WI38 (cell line): ENCODE data around the gene MME.

ENCODE experiments used
- H3K4me3 ChIP-seq: 2 replicates; pipeline ENCODE4 v1.5.1; 2011; ENCODE audit warnings: low read depth, mild to moderate bottlenecking, control low read depth, low read length
- TF ChIP-seq, protein P1 (sequence below): IDR thresholded peaks from 2 replicates; pipeline ENCODE4 v1.5.1; 2012; ENCODE audit warnings: low read depth, mild to moderate bottlenecking, control low read depth, low read length

The MME gene

GRCh38 chr3:155159301-155159700, 79.2 kb downstream of the MME start:
- TF ChIP-seq, protein P1, sequence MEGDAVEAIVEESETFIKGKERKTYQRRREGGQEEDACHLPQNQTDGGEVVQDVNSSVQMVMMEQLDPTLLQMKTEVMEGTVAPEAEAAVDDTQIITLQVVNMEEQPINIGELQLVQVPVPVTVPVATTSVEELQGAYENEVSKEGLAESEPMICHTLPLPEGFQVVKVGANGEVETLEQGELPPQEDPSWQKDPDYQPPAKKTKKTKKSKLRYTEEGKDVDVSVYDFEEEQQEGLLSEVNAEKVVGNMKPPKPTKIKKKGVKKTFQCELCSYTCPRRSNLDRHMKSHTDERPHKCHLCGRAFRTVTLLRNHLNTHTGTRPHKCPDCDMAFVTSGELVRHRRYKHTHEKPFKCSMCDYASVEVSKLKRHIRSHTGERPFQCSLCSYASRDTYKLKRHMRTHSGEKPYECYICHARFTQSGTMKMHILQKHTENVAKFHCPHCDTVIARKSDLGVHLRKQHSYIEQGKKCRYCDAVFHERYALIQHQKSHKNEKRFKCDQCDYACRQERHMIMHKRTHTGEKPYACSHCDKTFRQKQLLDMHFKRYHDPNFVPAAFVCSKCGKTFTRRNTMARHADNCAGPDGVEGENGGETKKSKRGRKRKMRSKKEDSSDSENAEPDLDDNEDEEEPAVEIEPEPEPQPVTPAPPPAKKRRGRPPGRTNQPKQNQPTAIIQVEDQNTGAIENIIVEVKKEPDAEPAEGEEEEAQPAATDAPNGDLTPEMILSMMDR, result no peak
- no peak overlapping the region for H3K4me3 ChIP-seq

DNA sequence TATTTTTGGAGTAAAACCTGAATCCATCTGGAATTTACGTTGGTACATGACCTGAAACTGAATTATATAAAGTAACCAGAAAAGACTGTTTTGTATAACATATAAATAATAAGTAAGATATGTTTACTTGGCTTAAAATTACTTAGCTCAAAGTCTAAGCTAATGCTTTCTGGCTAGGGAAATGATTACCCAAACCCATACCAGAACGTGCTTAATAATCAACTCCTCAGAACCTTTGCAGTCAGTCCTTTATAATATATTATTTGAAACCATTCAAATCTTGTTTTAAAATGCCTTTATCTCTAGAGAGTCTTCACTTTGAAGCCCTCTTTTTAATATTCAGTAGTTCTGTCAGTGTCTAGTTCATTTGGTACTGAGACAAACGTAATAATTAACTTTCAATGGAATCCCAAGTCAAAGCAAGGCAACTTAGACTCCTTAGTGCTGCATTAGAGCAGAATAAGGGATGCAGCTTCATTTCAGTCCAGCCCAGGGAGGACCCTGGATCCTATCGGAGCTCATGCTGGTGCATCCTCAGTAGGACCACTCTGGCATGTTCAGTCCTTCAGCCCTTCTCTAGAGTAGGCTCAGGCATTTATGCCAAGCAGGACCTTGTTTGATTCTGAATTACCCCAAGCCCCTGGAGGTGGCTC, 81.6 kb downstream of the MME start:
- TF ChIP-seq, protein P1, result no peak
- no peak overlapping the region for H3K4me3 ChIP-seq

DNA sequence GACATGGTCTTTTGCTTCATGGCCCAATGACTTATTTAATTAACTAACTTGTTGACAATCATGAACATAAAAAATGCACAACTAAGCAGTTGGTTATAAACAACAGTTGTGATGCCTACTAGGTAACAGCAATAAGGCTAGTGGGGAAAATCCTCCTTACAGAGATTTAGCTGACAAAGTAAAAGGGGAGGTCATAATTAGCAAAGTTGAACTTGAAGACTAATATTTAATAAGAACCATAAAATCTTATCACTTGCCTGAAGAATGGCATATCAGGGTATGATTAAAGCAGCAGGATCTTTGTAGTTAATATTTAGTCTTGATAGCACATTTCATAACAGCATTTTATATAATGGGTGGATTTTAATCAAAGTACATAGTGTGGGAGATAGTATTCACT, 84.2 kb downstream of the MME start:
- H3K4me3 ChIP-seq, result no peak overlapping the region
- TF ChIP-seq, protein P1, result no peak

DNA sequence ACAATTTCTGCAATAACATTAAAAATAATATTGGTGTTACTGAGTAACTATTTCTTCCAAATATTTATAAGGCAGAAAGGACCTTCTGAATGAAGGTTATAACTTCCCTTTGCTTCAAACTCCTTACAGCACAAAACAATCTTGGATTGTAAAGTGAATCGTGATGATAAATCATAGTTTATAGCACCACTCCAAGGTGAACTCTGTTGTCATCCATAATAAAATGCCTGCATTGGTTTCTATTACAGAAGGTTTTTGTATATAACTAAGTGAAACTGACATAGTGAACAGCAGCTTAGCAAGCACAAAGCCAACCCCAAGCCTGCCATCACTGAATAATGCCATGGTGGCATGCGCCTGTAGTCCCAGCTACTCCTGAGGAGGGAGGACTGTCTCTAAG, 86.3 kb downstream of the MME start:
- TF ChIP-seq, protein P1, result no peak
- H3K4me3 ChIP-seq, result no peak overlapping the region

- TF ChIP-seq, protein P1, result no peak
- no peak overlapping the region for H3K4me3 ChIP-seq
Observed at GRCh38 chr3:155169197-155169596, 89.1 kb downstream of the MME start.

DNA sequence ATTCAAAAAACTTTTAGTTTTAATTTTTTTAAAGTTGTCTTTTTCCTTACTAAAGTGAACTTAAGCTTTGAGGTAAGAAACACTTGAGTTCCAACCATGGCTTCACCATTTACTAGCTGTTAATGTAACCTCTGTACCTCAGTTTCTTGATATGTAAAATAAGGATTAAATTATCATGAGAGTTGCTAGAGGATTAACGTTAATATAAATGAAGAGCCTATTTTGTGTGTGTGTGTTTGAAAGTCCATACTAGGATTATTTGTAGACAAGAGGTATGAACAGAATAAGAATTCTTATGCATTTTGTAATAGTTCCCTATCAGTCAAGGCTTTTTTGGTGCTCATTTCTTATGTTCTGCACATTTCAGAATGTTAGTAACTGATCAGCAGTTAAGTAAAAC, 93.7 kb downstream of the MME start:
- TF ChIP-seq, protein P1, result no peak
- no peak overlapping the region for H3K4me3 ChIP-seq

DNA sequence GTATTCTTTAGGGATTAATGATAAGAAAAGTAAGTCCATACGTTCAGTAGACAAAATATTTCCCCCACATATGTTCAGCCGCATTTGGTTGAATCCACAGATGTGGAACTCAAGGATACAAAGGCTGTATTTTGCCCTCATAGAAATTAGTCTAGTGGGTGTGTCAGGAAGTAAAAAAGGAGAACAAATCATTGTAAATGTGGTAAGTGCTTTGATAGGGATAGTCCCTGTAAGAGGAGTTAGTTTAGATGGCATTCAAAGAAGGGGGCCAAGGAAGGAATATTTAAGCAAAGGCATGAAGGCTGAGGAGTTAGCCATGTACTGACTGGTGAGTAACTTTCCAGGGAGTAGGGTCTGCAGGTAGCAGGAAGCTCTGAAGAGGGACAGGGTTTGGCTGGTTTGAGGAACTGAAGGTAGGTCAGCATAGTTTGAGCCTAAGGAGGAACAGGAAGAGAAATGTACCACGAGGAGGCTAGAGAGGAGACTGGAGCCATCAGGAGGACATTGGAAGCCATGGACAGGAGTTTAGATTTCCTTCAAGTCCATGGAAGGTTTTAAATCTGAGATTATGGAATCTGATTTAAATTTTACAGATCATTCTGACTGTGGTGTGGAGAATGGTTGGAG, 98.8 kb downstream of the MME start:
- no peak overlapping the region for H3K4me3 ChIP-seq
- TF ChIP-seq, protein P1, result no peak
